Glutamatergic neuron (in vitro differentiated cells): ENCODE data around the gene SAP30BP. TPM values are rescaled to one million over a fixed set of nuclear protein-coding genes. Genes with fewer than 3 reads are reported as not detected.

Source experiments
- DNase-seq: peaks from one replicate; pipeline ENCODE4 v3.0.0; 2022
- H3K27ac Mint-ChIP-seq: one replicate; pipeline ENCODE4 v1.8.0; 2020; ENCODE audit warnings: mild to moderate bottlenecking, mixed read lengths, inconsistent platforms; ENCODE audit not compliant: unreplicated experiment
- H3K27me3 Mint-ChIP-seq: one replicate; pipeline ENCODE4 v1.8.0; 2020; ENCODE audit warnings: mild to moderate bottlenecking, moderate library complexity, mixed read lengths, inconsistent platforms; ENCODE audit not compliant: unreplicated experiment
- H3K36me3 Mint-ChIP-seq: one replicate; pipeline ENCODE4 v1.8.0; 2020; ENCODE audit warnings: mild to moderate bottlenecking, mixed read lengths, inconsistent platforms; ENCODE audit not compliant: unreplicated experiment
- H3K4me1 Mint-ChIP-seq: one replicate; pipeline ENCODE4 v1.8.0; 2020; ENCODE audit warnings: mild to moderate bottlenecking, low read depth, mixed read lengths, inconsistent platforms; ENCODE audit not compliant: unreplicated experiment
- H3K4me3 Mint-ChIP-seq: one replicate; pipeline ENCODE4 v1.8.0; 2020; ENCODE audit warnings: mild to moderate bottlenecking, mixed read lengths, inconsistent platforms; ENCODE audit not compliant: unreplicated experiment
- H3K9me3 Mint-ChIP-seq: one replicate; pipeline ENCODE4 v1.8.0; 2020; ENCODE audit warnings: mild to moderate bottlenecking, moderate library complexity, mixed read lengths, inconsistent platforms; ENCODE audit not compliant: unreplicated experiment
- total RNA-seq: library from RNA; stranded (reverse); fragmentation: NEBNext Ultra II Directional; extraction: Animal tissue kit (Norgen Biotek cat#: 25700); gene quantifications from one replicate; pipeline ENCODE4 v1.2.1, GENCODE V29; 2021; ENCODE audit not compliant: unreplicated experiment
- TF ChIP-seq, protein P1 (sequence below): fragments of 200-600 bp; sonication (generic); IDR thresholded peaks from one replicate; pipeline ENCODE4 v1.5.0; 2021; ENCODE audit not compliant: partially characterized antibody, unreplicated experiment

Gene SAP30BP
- total RNA-seq, 1 donor from 2014 or later: 115 TPM

DNA sequence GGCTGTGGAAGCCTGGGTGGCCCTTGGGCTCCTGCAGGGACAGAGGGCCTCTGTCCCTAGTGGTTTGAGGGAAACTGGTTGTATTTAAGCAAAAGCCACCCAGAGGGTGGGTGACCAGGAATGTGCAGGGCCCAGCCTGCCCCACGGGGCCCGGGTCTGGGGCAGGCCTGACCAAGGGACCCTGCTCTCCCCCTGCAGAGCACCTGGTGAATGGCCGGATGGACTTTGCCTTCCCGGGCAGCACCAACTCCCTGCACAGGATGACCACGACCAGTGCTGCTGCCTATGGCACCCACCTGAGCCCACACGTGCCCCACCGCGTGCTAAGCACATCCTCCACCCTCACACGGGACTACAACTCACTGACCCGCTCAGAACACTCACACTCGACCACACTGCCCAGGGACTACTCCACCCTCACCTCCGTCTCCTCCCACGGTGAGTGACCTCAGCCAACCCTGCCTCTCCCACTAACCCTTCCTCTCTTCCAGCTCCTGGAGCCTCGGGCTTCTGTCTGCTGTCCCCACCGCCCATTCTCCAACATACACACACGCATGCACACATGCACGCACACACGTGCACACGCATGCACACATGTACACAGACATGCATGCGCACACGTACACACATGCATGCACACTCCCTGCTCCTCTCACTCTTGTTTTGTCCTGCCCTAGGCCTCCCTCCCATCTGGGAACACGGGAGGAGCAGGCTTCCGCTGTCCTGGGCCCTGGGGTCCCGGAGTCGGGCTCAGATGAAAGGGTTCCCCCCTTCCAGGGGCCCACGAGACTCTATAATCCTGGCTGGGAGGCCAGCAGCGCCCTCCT lies 87.5 kb downstream of the SAP30BP start:
- DNase-seq: no peak
- TF ChIP-seq, protein P1, sequence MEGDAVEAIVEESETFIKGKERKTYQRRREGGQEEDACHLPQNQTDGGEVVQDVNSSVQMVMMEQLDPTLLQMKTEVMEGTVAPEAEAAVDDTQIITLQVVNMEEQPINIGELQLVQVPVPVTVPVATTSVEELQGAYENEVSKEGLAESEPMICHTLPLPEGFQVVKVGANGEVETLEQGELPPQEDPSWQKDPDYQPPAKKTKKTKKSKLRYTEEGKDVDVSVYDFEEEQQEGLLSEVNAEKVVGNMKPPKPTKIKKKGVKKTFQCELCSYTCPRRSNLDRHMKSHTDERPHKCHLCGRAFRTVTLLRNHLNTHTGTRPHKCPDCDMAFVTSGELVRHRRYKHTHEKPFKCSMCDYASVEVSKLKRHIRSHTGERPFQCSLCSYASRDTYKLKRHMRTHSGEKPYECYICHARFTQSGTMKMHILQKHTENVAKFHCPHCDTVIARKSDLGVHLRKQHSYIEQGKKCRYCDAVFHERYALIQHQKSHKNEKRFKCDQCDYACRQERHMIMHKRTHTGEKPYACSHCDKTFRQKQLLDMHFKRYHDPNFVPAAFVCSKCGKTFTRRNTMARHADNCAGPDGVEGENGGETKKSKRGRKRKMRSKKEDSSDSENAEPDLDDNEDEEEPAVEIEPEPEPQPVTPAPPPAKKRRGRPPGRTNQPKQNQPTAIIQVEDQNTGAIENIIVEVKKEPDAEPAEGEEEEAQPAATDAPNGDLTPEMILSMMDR: no peak
- Mint-ChIP-seq H3K9me3 (peaks cover 8% of the 10 kb centered on the region), H3K27ac (peak overlapping the region; percentile 26), H3K36me3 (no peaks in the 10 kb centered on the region), H3K27me3 (peaks cover 18% of the 10 kb centered on the region), H3K4me3 (peak overlapping the region; percentile 47), H3K4me1 (peaks cover 6% of the 10 kb centered on the region)

DNA sequence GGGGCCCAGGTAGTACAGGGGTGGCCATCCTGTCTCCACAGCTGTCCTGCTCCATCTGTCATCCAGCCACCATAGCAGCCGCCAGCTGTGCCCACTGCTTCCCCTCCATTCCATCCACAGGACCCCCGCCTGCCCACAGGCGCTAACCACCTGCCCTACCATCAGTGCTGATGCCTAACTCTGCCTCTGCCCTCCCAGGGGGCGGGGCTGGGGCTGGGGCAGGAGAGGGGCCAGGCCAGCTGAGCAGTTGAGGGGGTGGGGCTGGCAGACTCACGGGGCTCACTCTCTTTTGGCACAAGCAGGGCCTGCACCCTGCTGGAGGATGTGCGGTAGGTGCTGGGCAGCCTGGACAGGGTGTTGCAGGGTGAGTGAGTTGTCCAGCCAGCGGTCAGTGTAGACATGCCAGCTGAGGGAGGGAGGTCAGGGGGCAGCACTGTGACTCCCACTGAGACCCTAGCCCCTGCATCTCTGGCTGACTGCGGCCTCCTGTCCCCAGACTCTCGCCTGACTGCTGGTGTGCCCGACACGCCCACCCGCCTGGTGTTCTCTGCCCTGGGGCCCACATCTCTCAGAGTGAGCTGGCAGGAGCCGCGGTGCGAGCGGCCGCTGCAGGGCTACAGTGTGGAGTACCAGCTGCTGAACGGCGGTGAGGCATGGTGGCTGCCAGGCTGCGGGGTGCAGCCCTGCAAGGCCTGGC lies 88.2 kb downstream of the SAP30BP start:
- Mint-ChIP-seq H3K27ac (peak overlapping the region; percentile 26), H3K36me3 (no peaks in the 10 kb centered on the region), H3K9me3 (peaks cover 8% of the 10 kb centered on the region), H3K4me1 (peaks cover 6% of the 10 kb centered on the region), H3K4me3 (no peak overlapping the region), H3K27me3 (peaks cover 15% of the 10 kb centered on the region)
- DNase-seq: peak; percentile 59
- TF ChIP-seq, protein P1: no peak

DNA sequence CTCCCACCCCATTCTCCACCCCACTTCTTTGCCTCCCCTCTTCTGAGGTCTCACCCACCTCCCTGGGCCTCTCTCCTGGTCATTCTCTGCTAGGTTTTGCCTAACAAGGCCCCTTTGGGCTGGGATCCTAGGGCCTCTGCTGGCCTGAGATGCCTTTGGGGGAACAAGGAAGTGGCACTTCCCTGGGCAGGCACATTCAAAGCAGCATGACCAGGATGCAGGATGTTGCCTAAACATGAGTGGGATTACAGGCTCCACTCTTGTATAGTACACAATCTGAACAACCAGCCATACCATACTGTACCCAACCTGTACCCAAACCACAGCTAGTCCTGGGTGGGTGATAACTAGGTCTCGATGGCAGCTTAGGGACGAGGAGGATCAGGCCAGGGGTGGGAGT lies 88.9 kb downstream of the SAP30BP start:
- Mint-ChIP-seq H3K27ac (no peak overlapping the region), H3K27me3 (peaks cover 12% of the 10 kb centered on the region), H3K9me3 (peaks cover 8% of the 10 kb centered on the region), H3K4me3 (no peak overlapping the region), H3K36me3 (no peaks in the 10 kb centered on the region), H3K4me1 (peaks cover 6% of the 10 kb centered on the region)
- DNase-seq: no peak
- TF ChIP-seq, protein P1: no peak

DNA sequence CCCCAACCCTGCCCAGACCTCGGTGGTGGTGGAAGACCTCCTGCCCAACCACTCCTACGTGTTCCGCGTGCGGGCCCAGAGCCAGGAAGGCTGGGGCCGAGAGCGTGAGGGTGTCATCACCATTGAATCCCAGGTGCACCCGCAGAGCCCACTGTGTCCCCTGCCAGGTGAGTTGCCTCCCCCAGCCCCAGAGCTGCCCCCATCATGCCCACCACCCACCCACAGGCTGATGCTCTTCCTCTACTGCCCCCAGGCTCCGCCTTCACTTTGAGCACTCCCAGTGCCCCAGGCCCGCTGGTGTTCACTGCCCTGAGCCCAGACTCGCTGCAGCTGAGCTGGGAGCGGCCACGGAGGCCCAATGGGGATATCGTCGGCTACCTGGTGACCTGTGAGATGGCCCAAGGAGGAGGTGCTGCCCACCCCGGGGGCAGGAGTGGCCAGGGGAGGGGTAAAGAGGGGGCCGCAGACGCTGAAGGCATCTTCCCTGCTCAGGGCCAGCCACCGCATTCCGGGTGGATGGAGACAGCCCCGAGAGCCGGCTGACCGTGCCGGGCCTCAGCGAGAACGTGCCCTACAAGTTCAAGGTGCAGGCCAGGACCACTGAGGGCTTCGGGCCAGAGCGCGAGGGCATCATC lies 89.4 kb downstream of the SAP30BP start:
- no peak for DNase-seq
- TF ChIP-seq, protein P1: no peak
- H3K4me3 Mint-ChIP-seq: no peak overlapping the region
- H3K36me3 Mint-ChIP-seq: no peaks in the 10 kb centered on the region
- peaks cover 8% of the 10 kb centered on the region for H3K9me3 Mint-ChIP-seq
- H3K27ac Mint-ChIP-seq: no peak overlapping the region
- H3K27me3 Mint-ChIP-seq: peaks cover 7% of the 10 kb centered on the region
- peaks cover 6% of the 10 kb centered on the region for H3K4me1 Mint-ChIP-seq
